Prostate gland (tissue), 2 donors: ENCODE results near the gene GPRIN2. TPM values are rescaled to one million over a fixed set of nuclear protein-coding genes. Genes with fewer than 3 reads are reported as not detected.

Source experiments
- DNase-seq: peaks from one replicate; pipeline ENCODE4 v3.0.0-alpha.2; 2019; ENCODE audit warnings: low spot score
- H3K27ac ChIP-seq, 2 donors: fragments of 200-600 bp; sonication (generic); 2 replicates each; pipeline ENCODE4 v1.5.1; 2017 to 2019
- H3K27me3 ChIP-seq: fragments of 200-600 bp; sonication (generic); replicated peaks from 2 replicates; pipeline ENCODE4 v1.5.1; 2019; ENCODE audit not compliant: insufficient read depth
- H3K36me3 ChIP-seq, 2 donors: fragments of 200-600 bp; sonication (generic); 1 replicate in 1 of 2; 2 replicates in 1 of 2; pipeline versions ENCODE4 v1.5.1 to v1.8.1; 2017 to 2019
- H3K4me1 ChIP-seq: fragments of 200-600 bp; sonication (generic); replicated peaks from 2 replicates; pipeline ENCODE4 v1.5.1; 2019
- H3K4me3 ChIP-seq, 2 donors: fragments of 200-600 bp; sonication (generic); 2 replicates each; pipeline ENCODE4 v1.5.1; 2017 to 2019
- H3K9me3 ChIP-seq: fragments of 200-600 bp; sonication (generic); 2 replicates; pipeline ENCODE4 v1.5.1; 2017
- CTCF ChIP-seq, 4 experiments: fragments of 200-600 bp in 2 of 4; fragments of 450-650 bp in 2 of 4; sonication (generic) in 2 of 4; IDR thresholded peaks; 1 replicate in 3 of 4; 2 replicates in 1 of 4; pipeline ENCODE4 v1.5.1; 2016 to 2019; ENCODE audit warnings: antibody characterized with exemption in 4 of 4, mild to moderate bottlenecking in 2 of 4, moderate library complexity in 2 of 4
- POLR2A ChIP-seq: fragments of 450-650 bp; IDR thresholded peaks from one replicate; pipeline ENCODE4 v1.6.1; 2016; ENCODE audit warnings: antibody characterized with exemption, mild to moderate bottlenecking
- POLR2AphosphoS5 ChIP-seq: sonication (generic); formaldehyde crosslinking; IDR thresholded peaks from one replicate; pipeline ENCODE4 v1.6.1; 2017; ENCODE audit warnings: antibody characterized with exemption
- WGBS: methylation state at CpG from one replicate; pipeline ENCODE4 v1.1.5; 2018; 5-methylcytosine and 5-hydroxymethylcytosine counted together
- intact Hi-C: fragments of 100-400 bp; cut with DNase I; formaldehyde crosslinking; loops from one replicate; pipeline ENCODE4 v1.14.2; 2022
- total RNA-seq, 2 donors: library from RNA; depleted of rRNA; stranded (reverse); fragments of >200 nt; gene quantifications; one replicate each; pipeline ENCODE4 v1.1.0, GENCODE V29; 2016

The GPRIN2 gene
- total RNA-seq, 2 donors from 2014 or later, result 4.3 to 16.9 TPM

GRCh38 chr10:46540412-46541016, 15.9 kb downstream of the GPRIN2 start:
- TF ChIP-seq POLR2A, result no peak
- Histone ChIP-seq H3K27me3 (no peaks in the 10 kb centered on the region), H3K36me3 (no peaks in the 10 kb centered on the region), H3K27ac (no peak overlapping the region), H3K9me3 (no peaks in the 10 kb centered on the region), H3K4me3 (no peak overlapping the region), H3K4me1 (no peaks in the 10 kb centered on the region)
- 86% methylated on average over 8 of the region's 8 CpGs for WGBS
- intact Hi-C loops, result no loop called here
- no peak for DNase-seq

- Histone ChIP-seq H3K27ac (no peak overlapping the region), H3K27me3 (no peaks in the 10 kb centered on the region), H3K36me3 (no peaks in the 10 kb centered on the region), H3K9me3 (no peaks in the 10 kb centered on the region), H3K4me1 (no peaks in the 10 kb centered on the region), H3K4me3 (no peak overlapping the region)
- 71% methylated on average over 14 of the region's 14 CpGs for WGBS
- intact Hi-C loops, result no loop called here
- DNase-seq, result no peak
- TF ChIP-seq POLR2A (no peak), POLR2AphosphoS5 (no peak), CTCF (IDR thresholded peaks at IDR 0.05) (no peak)
These were observed 16.7 kb downstream of the GPRIN2 start for GRCh38 chr10:46539596-46540411.

GRCh38 chr10:46538717-46539426, 17.6 kb downstream of the GPRIN2 start:
- Histone ChIP-seq H3K9me3 (no peaks in the 10 kb centered on the region), H3K4me1 (no peaks in the 10 kb centered on the region), H3K27ac (no peak overlapping the region), H3K36me3 (no peaks in the 10 kb centered on the region), H3K4me3 (no peak overlapping the region), H3K27me3 (no peaks in the 10 kb centered on the region)
- 75% methylated on average over 3 of the region's 3 CpGs for WGBS
- no peak for TF ChIP-seq POLR2AphosphoS5
- no peak for TF ChIP-seq POLR2A
- TF ChIP-seq CTCF (IDR thresholded peaks at IDR 0.05), result no peak
- intact Hi-C loops, result no loop called here
- DNase-seq, result no peak

GRCh38 chr10:46538155-46538554, 18.3 kb downstream of the GPRIN2 start:
- intact Hi-C loops, result no loop called here
- no peak overlapping the region for H3K27ac ChIP-seq
- no peaks in the 10 kb centered on the region for H3K27me3 ChIP-seq
- no peak for DNase-seq
- H3K4me1 ChIP-seq, result no peaks in the 10 kb centered on the region
- 95% methylated on average over 5 of the region's 5 CpGs for WGBS
- TF ChIP-seq POLR2AphosphoS5, result no peak
- H3K4me3 ChIP-seq, result no peak overlapping the region
- no peaks in the 10 kb centered on the region for H3K9me3 ChIP-seq
- H3K36me3 ChIP-seq, result no peaks in the 10 kb centered on the region

GRCh38 chr10:46537309-46537708, 19.1 kb downstream of the GPRIN2 start:
- Histone ChIP-seq H3K27me3 (no peaks in the 10 kb centered on the region), H3K4me3 (no peak overlapping the region), H3K9me3 (no peaks in the 10 kb centered on the region), H3K4me1 (no peaks in the 10 kb centered on the region), H3K27ac (no peak overlapping the region), H3K36me3 (no peaks in the 10 kb centered on the region)
- no peak for TF ChIP-seq POLR2AphosphoS5
- WGBS, result 76% methylated on average over 5 of the region's 5 CpGs
- intact Hi-C loops, result no loop called here
- DNase-seq, result no peak

- intact Hi-C loops, result no loop called here
- no peak overlapping the region for H3K27ac ChIP-seq
- no peak overlapping the region for H3K4me3 ChIP-seq
- no peak for TF ChIP-seq POLR2A
- TF ChIP-seq CTCF (IDR thresholded peaks at IDR 0.05), result no peak
- no peak for TF ChIP-seq POLR2AphosphoS5
- H3K9me3 ChIP-seq, result no peaks in the 10 kb centered on the region
- no peaks in the 10 kb centered on the region for H3K36me3 ChIP-seq
- WGBS, result 86% methylated on average over 5 of the region's 5 CpGs
- H3K4me1 ChIP-seq, result no peaks in the 10 kb centered on the region
- H3K27me3 ChIP-seq, result no peaks in the 10 kb centered on the region
- DNase-seq, result no peak
These were observed 19.7 kb downstream of the GPRIN2 start for GRCh38 chr10:46536781-46537180.
